GM18505 (cell line): ENCODE measurements around the gene HOXB6.

Experiments
- ATAC-seq: cut with Tn5 transposase; IDR thresholded peaks from one replicate; pipeline ENCODE4 v1.9.1; 2021; ENCODE audit not compliant: unreplicated experiment
- POLR2A ChIP-seq: IDR thresholded peaks from 4 replicates; pipeline ENCODE4 v1.6.1; 2011; ENCODE audit warnings: borderline replicate concordance; ENCODE audit not compliant: insufficient read depth, insufficient read length; ENCODE audit errors: extremely low read depth

HOXB6 gene

GRCh38 chr17:48630925-48631692 is 26.3 kb upstream of the HOXB6 start:
- no peak for ATAC-seq
- TF ChIP-seq POLR2A = no peak

GRCh38 chr17:48630009-48630924 is 25.5 kb upstream of the HOXB6 start:
- ATAC-seq = no peak
- TF ChIP-seq POLR2A = no peak

GRCh38 chr17:48629411-48629759 is 24.6 kb upstream of the HOXB6 start:
- TF ChIP-seq POLR2A = no peak
- no peak for ATAC-seq

GRCh38 chr17:48628649-48629410 is 24.0 kb upstream of the HOXB6 start:
- TF ChIP-seq POLR2A = no peak
- no peak for ATAC-seq

- no peak for ATAC-seq
- TF ChIP-seq POLR2A = no peak
These were observed 23.1 kb upstream of the HOXB6 start for GRCh38 chr17:48627623-48628521.

- no peak for TF ChIP-seq POLR2A
- no peak for ATAC-seq
These were observed 22.4 kb upstream of the HOXB6 start for GRCh38 chr17:48627118-48627597.

GRCh38 chr17:48626245-48627117 is 21.7 kb upstream of the HOXB6 start, which contains the start of gene HOXB9:
Gene HOXB9, minus strand, starts transcription at chr17:48626358. Its CDS starts 89 bp downstream, at chr17:48626269.
- ATAC-seq = no peak
- TF ChIP-seq POLR2A = no peak

- ATAC-seq = no peak
- TF ChIP-seq POLR2A = no peak
These were observed 20.9 kb upstream of the HOXB6 start for GRCh38 chr17:48625495-48626244.

- ATAC-seq = no peak
- no peak for TF ChIP-seq POLR2A
These were observed 20.0 kb upstream of the HOXB6 start for GRCh38 chr17:48624544-48625494.

GRCh38 chr17:48624118-48624517 is 19.3 kb upstream of the HOXB6 start:
- no peak for TF ChIP-seq POLR2A
- ATAC-seq = no peak
